ENCODE results near the gene SRCIN1.

GRCh38 chr17:38554430-38555350, 51.1 kb downstream of the SRCIN1 start:
- TF ChIP-seq CTCF (IDR thresholded peaks at IDR 0.05) (no peak), POLR2A (IDR thresholded peaks at IDR 0.05) (no peak)
